OCI-LY3 (cell line): Measurements from ENCODE around the gene PDGFC.

ENCODE experiments used
- H2AFZ ChIP-seq: fragments of 200-600, 300-600 bp; shearing (Covaris generic); 2 replicates; pipeline ENCODE4 v1.6.0; 2014; ENCODE audit warnings: antibody characterized with exemption, low read depth, low read length
- H3K27ac ChIP-seq: fragments of 200-600, 300-600 bp; sonication (generic); 2 replicates; pipeline ENCODE4 v1.5.1; 2014; ENCODE audit warnings: mild to moderate bottlenecking, low read length, moderate library complexity, mixed read lengths
- H3K27me3 ChIP-seq: fragments of 200-600, 300-600 bp; sonication (generic); 2 replicates; pipeline ENCODE4 v1.6.1; 2014; ENCODE audit warnings: low read depth, low read length, mixed read lengths
- H3K36me3 ChIP-seq: fragments of 200-600, 300-600 bp; sonication (generic); replicated peaks from 2 replicates; pipeline ENCODE3; 2014; ENCODE audit warnings: low read depth, low read length, mixed read lengths
- H3K4me1 ChIP-seq: fragments of 300-600, 200-600 bp; sonication (generic); 2 replicates; pipeline ENCODE4 v1.6.1; 2014; ENCODE audit warnings: low read length, mixed read lengths
- H3K4me2 ChIP-seq: fragments of 200-600, 300-600 bp; sonication (generic); 2 replicates; pipeline ENCODE4 v1.6.1; 2014; ENCODE audit warnings: low read length, mixed read lengths
- H3K4me3 ChIP-seq: fragments of 300-600, 200-600 bp; sonication (generic); 2 replicates; pipeline ENCODE4 v1.5.1; 2014; ENCODE audit warnings: antibody characterized with exemption, mild to moderate bottlenecking, low read length, moderate library complexity
- H3K79me2 ChIP-seq: fragments of 300-600, 200-600 bp; shearing (Covaris generic); 2 replicates; pipeline ENCODE4 v1.6.1; 2014; ENCODE audit warnings: mild to moderate bottlenecking, low read length, mixed read lengths
- H3K9ac ChIP-seq: fragments of 300-600, 200-600 bp; shearing (Covaris generic); 2 replicates; pipeline ENCODE4 v1.6.0; 2014; ENCODE audit warnings: mild to moderate bottlenecking, low read length, moderate library complexity
- H3K9me3 ChIP-seq: fragments of 200-600, 300-600 bp; shearing (Covaris generic); 2 replicates; pipeline ENCODE4 v1.6.1; 2014; ENCODE audit warnings: low read length, mixed read lengths; ENCODE audit not compliant: insufficient read depth
- H4K20me1 ChIP-seq: fragments of 200-600, 300-600 bp; sonication (generic); 2 replicates; pipeline ENCODE4 v1.6.1; 2016; ENCODE audit warnings: low read length, mixed read lengths; ENCODE audit not compliant: insufficient read depth
- EZH2phosphoT487 ChIP-seq: fragments of 200-600 bp; shearing (Covaris generic); IDR thresholded peaks from 2 replicates; pipeline ENCODE4 v1.6.1; 2018; ENCODE audit warnings: antibody characterized with exemption, mixed run types, low read depth
- TF ChIP-seq, protein P1 (sequence below): fragments of 200-600, 300-600 bp; sonication (generic); IDR thresholded peaks from 2 replicates; pipeline ENCODE4 v1.5.1; 2014; ENCODE audit warnings: antibody characterized with exemption, low read length, low read depth

The PDGFC gene

DNA sequence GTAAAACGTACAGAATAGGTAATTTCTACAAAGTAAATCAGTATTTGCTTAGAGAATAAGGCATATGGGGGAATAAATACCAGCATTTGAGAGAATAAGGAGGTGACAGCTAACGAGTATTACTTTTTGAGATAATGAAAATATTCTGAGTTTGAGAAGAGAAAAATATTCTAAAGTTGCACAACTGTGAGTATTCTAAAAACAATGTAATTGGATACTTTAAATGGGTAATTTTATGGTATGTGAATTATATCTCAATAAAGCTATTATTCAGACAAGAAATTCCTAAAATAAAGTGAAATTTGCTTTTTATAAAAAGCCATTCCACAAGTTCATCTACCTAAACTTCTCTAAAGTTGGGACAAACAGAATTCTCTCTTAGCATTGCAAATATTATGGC is 62.6 kb downstream of the PDGFC start:
- no peaks in the 10 kb centered on the region for H3K4me1 ChIP-seq
- TF ChIP-seq, protein P1, sequence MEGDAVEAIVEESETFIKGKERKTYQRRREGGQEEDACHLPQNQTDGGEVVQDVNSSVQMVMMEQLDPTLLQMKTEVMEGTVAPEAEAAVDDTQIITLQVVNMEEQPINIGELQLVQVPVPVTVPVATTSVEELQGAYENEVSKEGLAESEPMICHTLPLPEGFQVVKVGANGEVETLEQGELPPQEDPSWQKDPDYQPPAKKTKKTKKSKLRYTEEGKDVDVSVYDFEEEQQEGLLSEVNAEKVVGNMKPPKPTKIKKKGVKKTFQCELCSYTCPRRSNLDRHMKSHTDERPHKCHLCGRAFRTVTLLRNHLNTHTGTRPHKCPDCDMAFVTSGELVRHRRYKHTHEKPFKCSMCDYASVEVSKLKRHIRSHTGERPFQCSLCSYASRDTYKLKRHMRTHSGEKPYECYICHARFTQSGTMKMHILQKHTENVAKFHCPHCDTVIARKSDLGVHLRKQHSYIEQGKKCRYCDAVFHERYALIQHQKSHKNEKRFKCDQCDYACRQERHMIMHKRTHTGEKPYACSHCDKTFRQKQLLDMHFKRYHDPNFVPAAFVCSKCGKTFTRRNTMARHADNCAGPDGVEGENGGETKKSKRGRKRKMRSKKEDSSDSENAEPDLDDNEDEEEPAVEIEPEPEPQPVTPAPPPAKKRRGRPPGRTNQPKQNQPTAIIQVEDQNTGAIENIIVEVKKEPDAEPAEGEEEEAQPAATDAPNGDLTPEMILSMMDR = no peak
- TF ChIP-seq EZH2phosphoT487 = no peak
- no peak overlapping the region for H2AFZ ChIP-seq
- no peak overlapping the region for H3K4me3 ChIP-seq
- H3K79me2 ChIP-seq = no peaks in the 10 kb centered on the region
- H3K9ac ChIP-seq = no peak overlapping the region
- no peak overlapping the region for H3K4me2 ChIP-seq
- H4K20me1 ChIP-seq = no peaks in the 10 kb centered on the region
- H3K27ac ChIP-seq = no peak overlapping the region
- H3K36me3 ChIP-seq = no peaks in the 10 kb centered on the region
- H3K27me3 ChIP-seq = no peaks in the 10 kb centered on the region
- H3K9me3 ChIP-seq = no peaks in the 10 kb centered on the region

DNA sequence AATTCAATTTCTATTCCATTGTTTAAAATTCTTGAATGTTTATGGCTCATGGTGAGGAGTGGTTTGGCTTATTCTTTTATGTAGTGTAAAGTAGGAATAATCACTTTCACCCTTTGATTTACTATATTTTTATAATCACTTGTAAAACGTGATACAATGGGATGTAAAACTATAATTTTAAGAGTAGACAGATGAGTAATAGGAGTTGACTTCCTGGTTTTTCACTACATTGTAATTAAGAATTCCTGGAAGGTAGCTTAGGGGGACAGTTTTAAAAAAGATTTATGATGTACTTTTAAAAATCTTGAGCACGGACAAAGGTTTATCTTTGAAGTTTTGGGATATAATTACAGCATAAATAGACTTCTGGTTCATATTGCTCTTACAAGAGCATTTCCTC is 65.3 kb downstream of the PDGFC start:
- Histone ChIP-seq H3K4me1 (no peaks in the 10 kb centered on the region), H3K9ac (no peak overlapping the region), H3K9me3 (no peaks in the 10 kb centered on the region), H4K20me1 (no peaks in the 10 kb centered on the region), H2AFZ (0 out of 2 replicates have a peak overlapping the region, but pooled peaks have one; percentile 32), H3K27me3 (no peaks in the 10 kb centered on the region), H3K27ac (no peak overlapping the region), H3K4me2 (no peak overlapping the region), H3K36me3 (no peaks in the 10 kb centered on the region), H3K79me2 (no peaks in the 10 kb centered on the region), H3K4me3 (no peak overlapping the region)
- TF ChIP-seq EZH2phosphoT487 = no peak
- TF ChIP-seq, protein P1 = no peak

DNA sequence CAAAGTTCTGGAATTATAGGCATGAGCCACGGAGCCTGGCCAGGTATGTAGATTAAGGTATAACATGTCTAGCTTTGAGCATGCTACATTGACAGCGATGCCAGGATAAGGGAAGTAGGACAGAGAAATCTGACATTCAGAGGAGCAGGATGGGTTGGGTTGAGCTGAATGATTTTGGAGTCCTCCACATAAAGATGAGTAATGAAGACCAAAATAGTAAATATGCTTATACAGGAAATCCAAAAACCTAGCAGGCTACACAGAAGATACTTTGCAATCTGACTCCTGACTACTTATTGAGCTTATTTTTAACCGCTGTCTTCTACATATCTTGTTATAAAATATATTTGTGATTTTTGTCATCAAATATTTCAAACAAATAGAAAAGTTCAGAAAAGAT is 69.7 kb downstream of the PDGFC start:
- H3K36me3 ChIP-seq = no peaks in the 10 kb centered on the region
- H3K27me3 ChIP-seq = no peaks in the 10 kb centered on the region
- H3K4me2 ChIP-seq = no peak overlapping the region
- H3K4me3 ChIP-seq = no peak overlapping the region
- no peak overlapping the region for H3K27ac ChIP-seq
- H4K20me1 ChIP-seq = no peaks in the 10 kb centered on the region
- H3K9ac ChIP-seq = no peak overlapping the region
- no peaks in the 10 kb centered on the region for H3K4me1 ChIP-seq
- TF ChIP-seq, protein P1 = no peak
- TF ChIP-seq EZH2phosphoT487 = no peak
- H3K79me2 ChIP-seq = no peaks in the 10 kb centered on the region
- no peak overlapping the region for H2AFZ ChIP-seq
- no peaks in the 10 kb centered on the region for H3K9me3 ChIP-seq

DNA sequence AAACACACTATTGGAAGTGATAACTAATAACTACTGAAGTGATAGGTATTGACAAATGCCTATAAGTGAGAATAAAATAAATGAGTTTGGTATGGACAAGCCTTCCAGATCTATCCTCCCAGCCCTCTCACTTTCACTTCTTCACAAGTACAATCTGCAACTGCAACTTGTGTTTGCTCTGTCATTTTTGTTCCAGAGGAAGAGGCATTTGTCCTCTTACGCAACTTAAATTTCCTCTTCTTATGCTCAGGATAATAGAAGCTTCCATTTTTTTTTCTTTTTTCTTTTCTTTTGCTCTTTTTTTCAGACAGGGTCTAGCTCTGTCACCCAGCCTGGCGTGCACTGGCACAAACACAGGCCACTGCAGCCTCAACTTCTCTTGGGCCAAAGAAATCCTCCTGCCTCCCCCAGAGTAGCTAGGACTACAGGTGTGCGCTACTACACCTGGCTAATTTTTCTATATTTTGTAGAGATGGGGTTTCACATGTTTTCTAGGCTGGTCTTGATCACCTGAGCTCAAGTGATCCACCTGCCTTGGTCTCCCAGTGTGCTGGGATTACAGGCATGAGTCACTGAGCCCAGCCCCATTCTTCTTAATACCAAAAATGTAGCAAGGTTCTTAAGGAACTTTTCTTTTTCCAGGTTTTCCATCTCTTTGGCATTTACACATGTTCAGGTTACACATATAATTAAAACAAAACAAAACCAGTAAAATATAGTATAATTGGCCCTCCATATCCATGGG is 73.1 kb downstream of the PDGFC start:
- Histone ChIP-seq H3K4me3 (no peak overlapping the region), H3K9ac (no peak overlapping the region), H3K4me2 (no peak overlapping the region), H3K36me3 (no peaks in the 10 kb centered on the region), H4K20me1 (no peaks in the 10 kb centered on the region), H3K79me2 (no peaks in the 10 kb centered on the region), H3K4me1 (no peaks in the 10 kb centered on the region), H3K9me3 (no peaks in the 10 kb centered on the region), H2AFZ (no peak overlapping the region), H3K27me3 (no peaks in the 10 kb centered on the region), H3K27ac (no peak overlapping the region)
- no peak for TF ChIP-seq EZH2phosphoT487
- TF ChIP-seq, protein P1 = no peak
